Measurements from ENCODE around the gene MAOA. TPM values are rescaled to one million over a fixed set of nuclear protein-coding genes. Genes with fewer than 3 reads are reported as not detected.

The MAOA gene
- total RNA-seq, 1 experiment from 2014 or later, result 6.3 TPM

- Histone ChIP-seq H3K27me3 (ENCODE audit: low read length) (no peaks in the 10 kb centered on the region), H4K20me1 (ENCODE audit: low read length) (no peaks in the 10 kb centered on the region), H3K79me2 (ENCODE audit: low read length) (no peaks in the 10 kb centered on the region), H2AFZ (ENCODE audit: low read length) (no peak overlapping the region), H3K9ac (ENCODE audit: low read length) (no peak overlapping the region), H3K27ac (ENCODE audit: low read length) (no peak overlapping the region), H3K9me3 (ENCODE audit: low read length) (no peaks in the 10 kb centered on the region), H3K4me3 (ENCODE audit: low read length) (no peak overlapping the region), H3K4me1 (ENCODE audit: insufficient read depth, low read length) (0 out of 2 replicates have a peak, but pooled peaks cover 5% of the 10 kb centered on the region), H3F3A (ENCODE audit: low read length, unreplicated experiment) (no peaks in the 10 kb centered on the region), H3K4me2 (ENCODE audit: low read length) (no peak overlapping the region), H3K36me3 (ENCODE audit: low read depth, low read length) (no peaks in the 10 kb centered on the region), H3K9me2 (replicated peaks; ENCODE audit: low read length) (no peaks in the 10 kb centered on the region)
- POLR2A ChIA-PET (ENCODE audit: unreplicated experiment), result no interaction called here
- DNase-seq (no peak), ATAC-seq (no peak)
- CTCF ChIA-PET, result no interaction called here
- TF ChIP-seq CTCF (conservative IDR thresholded peaks at IDR 0.05; ENCODE audit: low read depth, low read length), result no peak
- no peak for TF ChIP-seq EZH2phosphoT487 (IDR thresholded peaks at IDR 0.05; ENCODE audit: borderline replicate concordance, low read length)
- TF ChIP-seq EZH2 (IDR thresholded peaks at IDR 0.05; ENCODE audit: low read length, unreplicated experiment), result no peak
- intact Hi-C loops (cut with micrococcal nuclease), result no loop called here
- BruUV-seq (replicated peaks), result no TSS peak
Measured at GRCh38 chrX:43676971-43677572, 21.0 kb downstream of the MAOA start.

GRCh38 chrX:43677993-43678392 lies 21.9 kb downstream of the MAOA start:
- H3K4me2 ChIP-seq (ENCODE audit: low read length), result no peak overlapping the region
- no peaks in the 10 kb centered on the region for H3K9me2 ChIP-seq (replicated peaks; ENCODE audit: low read length)
- DNase-seq, result no peak
- CTCF ChIA-PET, result no interaction called here
- ATAC-seq, result no peak
- no peaks in the 10 kb centered on the region for H3K9me3 ChIP-seq (ENCODE audit: low read length)
- no peaks in the 10 kb centered on the region for H4K20me1 ChIP-seq (ENCODE audit: low read length)
- intact Hi-C loops (cut with micrococcal nuclease), result no loop called here
- no peaks in the 10 kb centered on the region for H3F3A ChIP-seq (ENCODE audit: low read length, unreplicated experiment)
- BruUV-seq (replicated peaks), result no TSS peak
- TF ChIP-seq EZH2 (IDR thresholded peaks at IDR 0.05; ENCODE audit: low read length, unreplicated experiment) (no peak), CTCF (conservative IDR thresholded peaks at IDR 0.05; ENCODE audit: low read depth, low read length) (no peak), EZH2phosphoT487 (IDR thresholded peaks at IDR 0.05; ENCODE audit: borderline replicate concordance, low read length) (no peak)
- POLR2A ChIA-PET (ENCODE audit: unreplicated experiment), result no interaction called here
- no peaks in the 10 kb centered on the region for H3K36me3 ChIP-seq (ENCODE audit: low read depth, low read length)
- no peak overlapping the region for H3K9ac ChIP-seq (ENCODE audit: low read length)
- no peak overlapping the region for H3K4me3 ChIP-seq (ENCODE audit: low read length)
- no peak overlapping the region for H2AFZ ChIP-seq (ENCODE audit: low read length)
- H3K27ac ChIP-seq (ENCODE audit: low read length), result no peak overlapping the region
- H3K79me2 ChIP-seq (ENCODE audit: low read length), result no peaks in the 10 kb centered on the region
- H3K4me1 ChIP-seq (ENCODE audit: insufficient read depth, low read length), result 0 out of 2 replicates have a peak, but pooled peaks cover 5% of the 10 kb centered on the region
- no peaks in the 10 kb centered on the region for H3K27me3 ChIP-seq (ENCODE audit: low read length)

- intact Hi-C loops (cut with micrococcal nuclease), result no loop called here
- TF ChIP-seq CTCF (conservative IDR thresholded peaks at IDR 0.05; ENCODE audit: low read depth, low read length), result no peak
- no peak for TF ChIP-seq EZH2 (IDR thresholded peaks at IDR 0.05; ENCODE audit: low read length, unreplicated experiment)
- TF ChIP-seq EZH2phosphoT487 (IDR thresholded peaks at IDR 0.05; ENCODE audit: borderline replicate concordance, low read length), result no peak
- Histone ChIP-seq H4K20me1 (ENCODE audit: low read length) (no peaks in the 10 kb centered on the region), H3K27ac (ENCODE audit: low read length) (no peak overlapping the region), H3K4me1 (ENCODE audit: insufficient read depth, low read length) (0 out of 2 replicates have a peak, but pooled peaks cover 5% of the 10 kb centered on the region), H3F3A (ENCODE audit: low read length, unreplicated experiment) (no peaks in the 10 kb centered on the region), H3K9me2 (replicated peaks; ENCODE audit: low read length) (no peaks in the 10 kb centered on the region), H3K9me3 (ENCODE audit: low read length) (no peaks in the 10 kb centered on the region), H3K9ac (ENCODE audit: low read length) (no peak overlapping the region), H3K36me3 (ENCODE audit: low read depth, low read length) (no peaks in the 10 kb centered on the region), H3K4me3 (ENCODE audit: low read length) (no peak overlapping the region), H3K27me3 (ENCODE audit: low read length) (no peaks in the 10 kb centered on the region), H3K79me2 (ENCODE audit: low read length) (no peaks in the 10 kb centered on the region), H2AFZ (ENCODE audit: low read length) (no peak overlapping the region), H3K4me2 (ENCODE audit: low read length) (no peak overlapping the region)
- DNase-seq (no peak), ATAC-seq (no peak)
- no TSS peak for BruUV-seq (replicated peaks)
- POLR2A ChIA-PET (ENCODE audit: unreplicated experiment), result interaction anchor here (0.5 kb wide), 1 partner anchor 9 kb away, joined by 3 read pairs; no protein-coding TSS in a partner anchor
- CTCF ChIA-PET, result no interaction called here
Measured at GRCh38 chrX:43679058-43679457, 23.0 kb downstream of the MAOA start.
